Left renal pelvis (tissue), 4 donors: ENCODE data around the gene MMP11. TPM values are rescaled to one million over a fixed set of nuclear protein-coding genes. Genes with fewer than 3 reads are reported as not detected.

Source experiments
- DNase-seq, 4 donors: peaks; one replicate each; pipeline ENCODE4 v3.0.0-alpha.2; 2013; ENCODE audit warnings: low read depth in 4 of 4, low spot score in 3 of 4
- polyA plus RNA-seq, 4 donors: library from polyadenylated mRNA; unstranded; fragments of 120-200 nt; gene quantifications; one replicate each; pipeline ENCODE4 v1.2.1, GENCODE V29; 2013; ENCODE audit not compliant: insufficient read length in 4 of 4

MMP11 gene
- polyA plus RNA-seq, 4 donors = 15.2 to 80.6 (median 16.8) TPM

DNA sequence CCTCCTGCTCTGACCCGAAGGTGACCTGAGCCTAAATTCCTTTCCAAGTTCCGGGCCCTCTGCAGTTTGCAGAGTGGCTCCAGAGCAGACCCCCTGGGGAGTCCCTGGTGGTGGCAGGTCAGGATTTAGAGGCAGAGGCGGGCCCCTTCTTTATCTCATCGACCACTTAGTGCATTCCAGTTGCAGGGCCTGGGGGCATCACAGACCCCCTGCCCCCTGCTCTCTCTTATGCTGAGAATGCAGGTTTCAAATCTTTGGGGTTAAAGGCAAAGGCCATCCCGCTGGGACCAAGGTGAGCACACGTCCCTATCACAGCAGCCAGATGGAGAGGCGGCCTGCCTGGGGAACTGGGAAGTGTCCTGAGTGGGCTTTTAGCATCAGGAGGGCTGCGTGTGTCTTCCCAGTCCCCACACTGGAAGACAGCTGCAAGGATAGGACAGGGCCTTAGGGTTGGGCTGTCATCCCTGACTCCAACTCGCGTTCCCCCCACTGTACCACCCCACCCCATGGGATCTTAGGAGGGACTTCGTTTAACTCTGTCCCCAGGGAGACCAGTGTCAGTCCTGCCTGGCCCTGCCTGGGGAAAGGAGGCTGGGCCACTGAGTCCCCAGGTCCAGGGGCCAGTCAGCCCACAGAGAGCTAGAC is 54.8 kb downstream of the MMP11 start:
- DNase-seq = no peak

- no peak for DNase-seq
Observed at GRCh38 chr22:23828800-23829680, 56.4 kb downstream of the MMP11 start.

GRCh38 chr22:23829845-23830372 is 57.3 kb downstream of the MMP11 start:
- DNase-seq = no peak

DNA sequence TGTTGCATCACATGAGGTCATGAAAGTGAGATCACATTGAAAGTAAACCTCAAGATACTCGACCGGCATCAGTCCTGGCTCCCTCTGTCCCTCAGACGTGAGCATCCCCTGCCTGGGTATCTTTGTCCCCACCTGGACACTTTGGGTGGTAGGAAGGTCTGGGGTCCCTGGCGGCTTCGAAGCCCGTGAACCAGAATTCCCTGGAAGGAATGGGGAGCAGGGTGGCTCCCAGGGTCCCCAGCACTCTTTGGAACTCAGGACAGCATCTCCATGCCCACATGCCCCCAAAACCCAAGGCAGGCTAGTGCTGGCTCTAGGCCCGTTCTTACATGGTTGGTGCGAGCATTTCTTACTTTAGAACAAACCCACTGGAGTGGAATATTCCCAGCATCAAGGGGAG is 58.6 kb downstream of the MMP11 start:
- no peak for DNase-seq

DNA sequence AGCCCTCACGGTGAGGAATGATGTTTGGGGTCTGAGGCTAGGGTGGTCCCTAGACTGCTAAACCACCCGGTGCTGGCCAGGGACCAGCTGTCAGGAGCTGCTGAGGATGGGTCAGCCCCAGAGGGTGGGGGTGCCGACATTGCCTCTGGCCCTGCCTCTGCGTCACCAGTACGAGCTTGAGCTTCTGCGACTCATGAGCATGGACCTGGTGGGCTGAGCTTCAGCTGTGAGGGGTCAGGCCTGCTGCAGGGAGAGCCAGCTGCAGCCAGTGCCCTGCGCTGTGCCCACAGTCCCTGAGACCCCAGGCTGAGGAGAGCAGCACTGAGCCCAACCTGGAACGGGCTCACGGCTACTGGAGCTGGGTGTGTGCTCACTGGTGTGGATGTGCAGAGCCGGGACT is 59.1 kb downstream of the MMP11 start:
- no peak for DNase-seq

DNA sequence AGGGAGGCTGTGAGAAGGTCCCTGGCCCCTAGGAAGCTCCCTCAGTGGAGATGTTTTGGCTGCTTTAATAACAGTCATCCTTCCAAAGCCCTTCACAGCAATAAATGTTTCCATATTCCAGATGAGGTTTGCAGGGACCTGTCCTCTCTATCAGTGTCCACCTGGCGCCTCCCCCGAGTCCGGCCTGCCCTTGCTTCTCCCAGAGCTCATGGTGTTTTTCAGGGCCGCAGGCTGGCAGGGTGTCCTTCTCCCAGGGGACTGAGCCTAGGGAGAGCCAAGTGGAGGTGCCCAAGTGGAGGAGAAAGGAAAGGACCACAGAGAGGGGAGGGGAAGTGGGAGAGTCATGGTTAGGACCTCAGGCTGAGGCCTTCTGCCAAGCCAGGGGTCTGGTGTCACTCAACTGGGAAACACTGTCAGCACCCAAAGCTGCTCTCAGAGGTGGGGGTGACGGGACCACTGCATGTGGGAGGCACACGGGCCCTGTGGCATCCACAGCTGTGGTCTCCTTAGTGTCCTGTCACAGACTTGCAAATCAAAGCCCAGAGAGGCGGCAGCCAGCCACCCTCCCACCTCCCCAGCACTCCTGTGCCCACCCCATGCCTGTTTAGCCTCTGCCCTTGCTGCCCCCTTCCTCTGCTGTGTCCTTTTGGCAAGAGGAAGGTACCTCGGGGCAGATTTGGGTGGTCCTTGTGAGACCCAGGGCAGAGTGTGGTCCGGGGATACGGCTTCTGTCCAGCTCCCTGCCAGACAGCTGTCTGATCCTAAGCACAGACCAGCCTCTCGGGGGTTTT is 59.8 kb downstream of the MMP11 start:
- DNase-seq = no peak

DNA sequence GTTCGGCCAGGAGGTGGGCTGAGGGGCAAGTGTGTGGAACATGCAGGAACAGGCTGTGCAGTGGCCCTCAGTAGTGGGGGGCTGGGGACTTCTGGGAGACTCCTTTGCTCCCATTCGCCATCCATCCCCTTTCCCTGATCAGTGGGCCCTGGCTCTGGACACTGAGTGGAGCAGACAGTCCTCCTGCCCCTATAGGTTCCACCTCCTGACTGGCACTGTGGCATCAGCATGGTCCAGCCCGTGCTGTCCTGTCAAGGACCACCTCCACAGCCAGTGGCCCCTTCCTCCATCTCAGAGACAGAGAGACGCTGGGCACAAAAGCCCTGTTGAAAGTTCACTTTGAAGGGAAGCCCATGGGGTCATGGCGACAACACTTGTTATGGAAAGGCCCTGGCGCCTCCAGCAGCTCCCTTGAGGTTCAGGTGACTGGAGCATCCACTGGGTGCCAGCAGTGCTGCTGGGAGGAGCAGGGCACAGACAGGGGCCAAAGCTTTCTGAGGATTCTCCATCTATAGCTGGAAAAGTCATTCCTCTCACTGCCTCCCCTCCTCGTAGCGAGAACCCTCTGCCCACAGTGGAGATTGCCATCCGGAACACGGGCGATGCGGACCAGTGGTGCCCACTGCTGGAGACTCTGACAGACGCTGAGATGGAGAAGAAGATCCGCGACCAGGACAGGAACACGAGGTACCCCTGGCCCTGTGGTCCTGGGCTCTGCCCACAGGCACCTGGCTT is 60.5 kb downstream of the MMP11 start:
- no peak for DNase-seq

Other genes with a start within 250 kb of the MMP11 start
- 1 to 10 TPM in 2 of 4 donors, under 1 TPM in 2; 0.39 to 1.6 (median 1.0) TPM for gene IGLL1, start 192.6 kb upstream of the MMP11 start, polyA plus RNA-seq
- gene DRICH1, start 140.5 kb upstream of the MMP11 start, polyA plus RNA-seq = 1 to 10 TPM in 3 of 4 donors, under 1 TPM in 1; 0.75 to 3.7 (median 2.0) TPM
- gene RGL4, start 81.8 kb upstream of the MMP11 start, polyA plus RNA-seq = 1 to 10 TPM; 1.8 to 4.7 (median 2.6) TPM
- 1 to 10 TPM; 5.6 to 8.1 (median 7.3) TPM for gene ZNF70, start 21.7 kb upstream of the MMP11 start, polyA plus RNA-seq
- gene VPREB3, start 18.4 kb upstream of the MMP11 start, polyA plus RNA-seq = under 1 TPM; 0.56 to 0.89 (median 0.73) TPM
- 1 to 10 TPM; 1.9 to 3.1 (median 2.7) TPM for gene C22orf15, start 9.9 kb upstream of the MMP11 start, polyA plus RNA-seq
- gene CHCHD10, start 4.9 kb upstream of the MMP11 start, polyA plus RNA-seq = 100 to 1,000 TPM in 1 of 4 donors, 10 to 100 TPM in 3; 15.5 to 114 (median 69.2) TPM
- 100 to 1,000 TPM; 162 to 205 (median 186) TPM for gene SMARCB1, start 14.1 kb downstream of the MMP11 start, polyA plus RNA-seq
- gene DERL3, start 66.2 kb downstream of the MMP11 start, polyA plus RNA-seq = 1 to 10 TPM; 3.0 to 5.2 (median 4.7) TPM
- 10 to 100 TPM; 13.8 to 51.6 (median 28.8) TPM for gene SLC2A11, start 85.0 kb downstream of the MMP11 start, polyA plus RNA-seq
- 100 to 1,000 TPM; 137 to 326 (median 165) TPM for gene MIF, start 121.5 kb downstream of the MMP11 start, polyA plus RNA-seq
- 10 to 100 TPM in 2 of 4 donors, 1 to 10 TPM in 2; 4.7 to 27.6 (median 10.8) TPM for gene GSTT2B, start 188.3 kb downstream of the MMP11 start, polyA plus RNA-seq
- gene DDTL, start 194.0 kb downstream of the MMP11 start, polyA plus RNA-seq = 1 to 10 TPM; 3.9 to 8.7 (median 6.9) TPM
- 10 to 100 TPM; 34.8 to 80.2 (median 66.9) TPM for gene DDT, start 201.6 kb downstream of the MMP11 start, polyA plus RNA-seq
- gene GSTT2, start 207.3 kb downstream of the MMP11 start, polyA plus RNA-seq = 1 to 10 TPM in 2 of 4 donors, under 1 TPM in 1, not detected in 1; 0.39 to 3.2 (median 1.2) TPM
- gene GSTT4, start 232.6 kb downstream of the MMP11 start, polyA plus RNA-seq = not detected
- 10 to 100 TPM; 43.5 to 63.8 (median 52.0) TPM for gene CABIN1, start 238.5 kb downstream of the MMP11 start, polyA plus RNA-seq